Activated T-cell treated with anti-CD3 and anti-CD28 coated beads for 24 hours (primary cell): ENCODE measurements around the gene IFNA17.
"Not testable (repeated sequence)": the region's sequence is repeated elsewhere in the genome, so short reads cannot be mapped to it uniquely, and the experiment has no call there.

Source experiments
- DNase-seq: peaks from one replicate; pipeline ENCODE4 v3.0.0-alpha.2; 2020; ENCODE audit warnings: low read depth

The IFNA17 gene

GRCh38 chr9:21210782-21211181, 17.2 kb downstream of the IFNA17 start:
- DNase-seq = not testable (repeated sequence)

- no peak for DNase-seq
Measured at GRCh38 chr9:21210311-21210710, 17.7 kb downstream of the IFNA17 start.

- DNase-seq = not testable (repeated sequence)
Measured at GRCh38 chr9:21207043-21207442, 21.0 kb downstream of the IFNA17 start, which contains the start of gene IFNA10. TSS of gene IFNA10 (minus strand) at chr9:21207143. CDS start at chr9:21207097, 46 bp downstream.

GRCh38 chr9:21205204-21205603, 22.8 kb downstream of the IFNA17 start:
- no peak for DNase-seq

- not testable (repeated sequence) for DNase-seq
Measured at GRCh38 chr9:21202105-21202504, 25.9 kb downstream of the IFNA17 start, which contains the start of gene IFNA7. TSS of gene IFNA7 (minus strand) at chr9:21202205. CDS start at chr9:21202165, 40 bp downstream.

- DNase-seq = peak; percentile 18
Measured at GRCh38 chr9:21194867-21195776, 32.9 kb downstream of the IFNA17 start.

GRCh38 chr9:21187487-21187886, 40.5 kb downstream of the IFNA17 start, which contains the start of gene IFNA4:
TSS of gene IFNA4 (minus strand) at chr9:21187587. CDS start at chr9:21187531, 56 bp downstream.
- DNase-seq = not testable (repeated sequence)

GRCh38 chr9:21182810-21183736, 44.9 kb downstream of the IFNA17 start:
- DNase-seq = peak; percentile 7
